PC-9 (cell line): ENCODE results near the gene POLR1F. TPM values are rescaled to one million over a fixed set of nuclear protein-coding genes. Genes with fewer than 3 reads are reported as not detected.

Experiments used
- BruUV-seq: library from RNA; stranded (reverse); fragments of 400-500 nt; replicated peaks from 2 replicates; lab custom pipeline; 2021; lab: Mats Ljungman, UMichigan
- CTCF ChIA-PET: fragments of 300-600 bp; sonication (Branson Sonifier 250); formaldehyde crosslinking; loops from one replicate; lab custom pipeline; 2022; ENCODE audit warnings: antibody characterized with exemption; lab: Charles Lee
- POLR2A ChIA-PET: fragments of 300-600 bp; sonication (Branson Sonifier 250); formaldehyde crosslinking; loops from one replicate; lab custom pipeline; 2022; ENCODE audit warnings: antibody characterized with exemption; ENCODE audit not compliant: unreplicated experiment; lab: Charles Lee
- DNase-seq, 2 experiments: peaks; one replicate each; pipeline versions ENCODE4 v3.0.0 to v3.0.0-alpha.2; 2015 to 2022; ENCODE audit warnings: mixed read lengths in 1 of 2
- H2AFZ ChIP-seq: fragments of 200-600 bp; sonication (generic); 2 replicates; pipeline ENCODE4 v1.8.1; 2017; ENCODE audit warnings: antibody characterized with exemption
- H3F3A ChIP-seq: fragments of 200-600 bp; sonication (generic); 2 replicates; pipeline ENCODE4 v1.8.1; 2017; ENCODE audit warnings: antibody characterized with exemption, mild to moderate bottlenecking, low read depth; ENCODE audit not compliant: insufficient read depth
- H3K27ac ChIP-seq: fragments of 200-600 bp; sonication (generic); 2 replicates; pipeline ENCODE4 v1.6.1; 2016; ENCODE audit warnings: mixed run types
- H3K27me3 ChIP-seq: fragments of 200-600 bp; sonication (generic); 2 replicates; pipeline ENCODE4 v1.6.1; 2016; ENCODE audit warnings: low read depth, mixed run types; ENCODE audit not compliant: insufficient read depth
- H3K36me3 ChIP-seq: fragments of 200-600 bp; sonication (generic); 2 replicates; pipeline ENCODE4 v1.6.1; 2016; ENCODE audit warnings: low read depth, mixed run types
- H3K4me1 ChIP-seq: fragments of 200-600 bp; sonication (generic); replicated peaks from 2 replicates; pipeline ENCODE4 v1.6.1; 2016; ENCODE audit warnings: mixed run types; ENCODE audit not compliant: insufficient read depth
- H3K4me2 ChIP-seq: fragments of 200-600 bp; sonication (generic); 2 replicates; pipeline ENCODE4 v1.6.1; 2017; ENCODE audit warnings: mixed run types
- H3K4me3 ChIP-seq: fragments of 200-600 bp; sonication (generic); 2 replicates; pipeline ENCODE4 v1.6.1; 2016; ENCODE audit warnings: mixed run types
- H3K79me2 ChIP-seq: fragments of 200-600 bp; sonication (generic); 2 replicates; pipeline ENCODE4 v1.6.1; 2017; ENCODE audit warnings: low read depth, mixed run types
- H3K9me2 ChIP-seq: fragments of 200-600 bp; sonication (generic); 2 replicates; pipeline ENCODE4 v1.8.1; 2017; ENCODE audit warnings: mild to moderate bottlenecking; ENCODE audit not compliant: insufficient read depth
- H3K9me3 ChIP-seq: fragments of 200-600 bp; sonication (generic); 2 replicates; pipeline ENCODE4 v1.8.1; 2016; ENCODE audit warnings: low read depth; ENCODE audit not compliant: insufficient read depth
- H4K20me1 ChIP-seq: fragments of 200-600 bp; sonication (generic); 2 replicates; pipeline ENCODE4 v1.8.1; 2017; ENCODE audit not compliant: insufficient read depth
- EZH2 ChIP-seq: fragments of 200-600 bp; sonication (generic); IDR thresholded peaks from 2 replicates; pipeline ENCODE4 v1.8.0; 2017; ENCODE audit warnings: antibody characterized with exemption, low read depth
- intact Hi-C: fragments of 100-400 bp; cut with micrococcal nuclease; formaldehyde crosslinking; loops from one replicate; pipeline ENCODE4 v1.10.0; 2022; ENCODE audit not compliant: unreplicated experiment
- total RNA-seq: library from RNA; stranded (reverse); gene quantifications from 2 replicates; pipeline ENCODE4 v1.2.3, GENCODE V29; 2021
- TF ChIP-seq, protein P1 (sequence below): fragments of 200-600 bp; sonication (generic); conservative IDR thresholded peaks from 2 replicates; pipeline ENCODE4 v1.6.1; 2017; ENCODE audit warnings: mixed run types, antibody characterized with exemption, mild to moderate bottlenecking, moderate library complexity

POLR1F gene
- total RNA-seq, 1 experiment from 2014 or later = 14.8 TPM

DNA sequence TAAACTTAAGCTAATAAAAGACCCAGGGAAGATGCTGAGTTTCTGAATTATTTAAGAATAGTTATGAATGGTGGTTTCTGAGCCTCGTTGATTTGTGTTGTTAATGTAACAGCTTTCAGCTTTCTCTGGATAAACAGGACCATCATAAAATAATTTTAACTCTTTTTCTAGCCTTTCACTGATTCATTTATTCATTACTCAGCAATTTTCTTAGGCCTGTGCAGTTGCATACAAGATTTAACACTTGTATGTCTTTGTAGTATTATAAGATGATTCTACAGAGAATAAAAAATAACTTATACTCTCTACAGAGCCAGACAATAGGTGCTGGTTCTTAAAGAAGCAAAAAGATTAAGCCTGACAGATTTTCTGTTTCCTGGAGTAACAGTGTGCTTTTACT lies 35.2 kb upstream of the POLR1F start:
- no peak for DNase-seq
- intact Hi-C loops = no loop called here
- no peak overlapping the region for H3K4me2 ChIP-seq
- no peaks in the 10 kb centered on the region for H3K79me2 ChIP-seq
- H3K27me3 ChIP-seq = no peaks in the 10 kb centered on the region
- no peaks in the 10 kb centered on the region; the same call in 1 of the 2 replicates for H3K9me2 ChIP-seq
- TF ChIP-seq, protein P1, sequence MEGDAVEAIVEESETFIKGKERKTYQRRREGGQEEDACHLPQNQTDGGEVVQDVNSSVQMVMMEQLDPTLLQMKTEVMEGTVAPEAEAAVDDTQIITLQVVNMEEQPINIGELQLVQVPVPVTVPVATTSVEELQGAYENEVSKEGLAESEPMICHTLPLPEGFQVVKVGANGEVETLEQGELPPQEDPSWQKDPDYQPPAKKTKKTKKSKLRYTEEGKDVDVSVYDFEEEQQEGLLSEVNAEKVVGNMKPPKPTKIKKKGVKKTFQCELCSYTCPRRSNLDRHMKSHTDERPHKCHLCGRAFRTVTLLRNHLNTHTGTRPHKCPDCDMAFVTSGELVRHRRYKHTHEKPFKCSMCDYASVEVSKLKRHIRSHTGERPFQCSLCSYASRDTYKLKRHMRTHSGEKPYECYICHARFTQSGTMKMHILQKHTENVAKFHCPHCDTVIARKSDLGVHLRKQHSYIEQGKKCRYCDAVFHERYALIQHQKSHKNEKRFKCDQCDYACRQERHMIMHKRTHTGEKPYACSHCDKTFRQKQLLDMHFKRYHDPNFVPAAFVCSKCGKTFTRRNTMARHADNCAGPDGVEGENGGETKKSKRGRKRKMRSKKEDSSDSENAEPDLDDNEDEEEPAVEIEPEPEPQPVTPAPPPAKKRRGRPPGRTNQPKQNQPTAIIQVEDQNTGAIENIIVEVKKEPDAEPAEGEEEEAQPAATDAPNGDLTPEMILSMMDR = no peak
- TF ChIP-seq EZH2 = no peak
- H4K20me1 ChIP-seq = no peaks in the 10 kb centered on the region
- H3K4me1 ChIP-seq = no peaks in the 10 kb centered on the region
- H3K27ac ChIP-seq = no peak overlapping the region
- no TSS peak for BruUV-seq
- no peaks in the 10 kb centered on the region for H3K36me3 ChIP-seq
- no peaks in the 10 kb centered on the region for H3F3A ChIP-seq
- H2AFZ ChIP-seq = no peak overlapping the region
- ChIA-PET CTCF (no interaction called here), POLR2A (no interaction called here)
- no peak overlapping the region for H3K4me3 ChIP-seq
- no peaks in the 10 kb centered on the region; the same call in 1 of the 2 replicates for H3K9me3 ChIP-seq

DNA sequence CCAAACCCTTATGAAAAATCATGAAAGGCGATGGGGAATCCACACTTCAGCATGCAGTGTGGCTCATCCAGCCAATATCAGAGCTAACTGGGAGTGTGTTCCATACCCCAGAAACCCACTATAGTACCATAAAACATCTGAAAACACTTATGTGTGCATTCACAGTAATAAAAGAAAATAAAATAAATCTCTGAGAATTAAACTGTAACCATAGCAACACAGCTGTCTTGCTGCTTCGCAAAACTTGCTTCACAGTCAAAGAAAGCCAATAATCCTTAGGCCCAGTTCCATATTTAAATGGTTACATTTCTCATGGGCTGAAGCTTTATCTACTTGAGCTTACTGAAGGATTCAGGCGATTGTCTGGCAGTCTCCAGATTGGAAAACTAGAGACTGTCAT lies 19.9 kb upstream of the POLR1F start:
- no peak for TF ChIP-seq EZH2
- TF ChIP-seq, protein P1 = no peak
- Histone ChIP-seq H2AFZ (no peak overlapping the region), H3K4me1 (no peaks in the 10 kb centered on the region), H3K27me3 (no peaks in the 10 kb centered on the region), H3K27ac (no peak overlapping the region), H3K79me2 (no peaks in the 10 kb centered on the region), H3K9me3 (no peaks in the 10 kb centered on the region), H3K4me3 (no peak overlapping the region), H4K20me1 (no peaks in the 10 kb centered on the region), H3F3A (no peaks in the 10 kb centered on the region), H3K36me3 (no peaks in the 10 kb centered on the region), H3K9me2 (0 out of 2 replicates have a peak, but pooled peaks cover 4% of the 10 kb centered on the region), H3K4me2 (no peak overlapping the region)
- BruUV-seq = no TSS peak
- ChIA-PET POLR2A (interaction anchor here (0.6 kb wide), 1 partner anchor 583 kb away, joined by 4 read pairs; no protein-coding TSS in a partner anchor), CTCF (no interaction called here)
- DNase-seq = no peak
- intact Hi-C loops = no loop called here

DNA sequence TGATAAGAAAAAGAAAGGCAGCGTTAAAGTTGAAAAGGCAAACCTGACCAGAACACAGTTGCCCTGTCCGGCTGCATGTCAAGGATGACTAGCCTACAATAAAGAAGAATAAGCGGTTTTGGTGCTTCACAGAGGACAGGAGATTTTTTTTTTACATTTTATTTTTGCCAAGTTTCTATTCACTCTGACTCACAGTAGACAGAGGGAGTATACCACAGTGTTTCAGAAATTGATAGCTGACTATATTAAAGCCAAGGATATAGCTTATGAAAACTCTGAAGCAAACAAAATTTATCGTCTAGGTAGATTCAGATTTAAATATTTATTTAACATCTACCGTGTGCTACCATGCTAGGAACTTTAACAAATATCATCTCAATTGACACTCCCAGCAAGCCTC lies 16.9 kb upstream of the POLR1F start:
- intact Hi-C loops = no loop called here
- Histone ChIP-seq H3K9me2 (no peaks in the 10 kb centered on the region), H3K36me3 (no peaks in the 10 kb centered on the region), H3K9me3 (no peaks in the 10 kb centered on the region), H3F3A (no peaks in the 10 kb centered on the region), H3K4me1 (no peaks in the 10 kb centered on the region), H3K27me3 (no peaks in the 10 kb centered on the region), H2AFZ (no peak overlapping the region), H4K20me1 (no peaks in the 10 kb centered on the region), H3K27ac (no peak overlapping the region), H3K4me2 (no peak overlapping the region), H3K4me3 (no peak overlapping the region), H3K79me2 (no peaks in the 10 kb centered on the region)
- CTCF ChIA-PET = interaction anchor here (0.6 kb wide), 1 partner anchor 22 kb away, joined by 3 read pairs; no protein-coding TSS in a partner anchor
- TF ChIP-seq, protein P1 = no peak
- TF ChIP-seq EZH2 = no peak
- no peak for DNase-seq
- POLR2A ChIA-PET = interaction anchor here (0.7 kb wide), 1 partner anchor 23 kb away, joined by 3 read pairs; no protein-coding TSS in a partner anchor
- no TSS peak for BruUV-seq
